C4-2B (cell line): ENCODE results near the gene KCNJ1.

Source experiments
- CTCF ChIP-seq: fragments of 450-650 bp; conservative IDR thresholded peaks from 2 replicates; pipeline ENCODE4 v1.5.1; 2017; ENCODE audit warnings: mild to moderate bottlenecking
- ZFX ChIP-seq: fragments of 450-650 bp; IDR thresholded peaks from 2 replicates; pipeline ENCODE4 v1.6.1; 2017

GRCh38 chr11:128916681-128917080 lies 49.6 kb upstream of the KCNJ1 start:
- TF ChIP-seq CTCF (no peak), ZFX (no peak)
